T-helper 1 cell (primary cell): Measurements from ENCODE around the gene PKMYT1.
"Not testable (repeated sequence)": the region's sequence is repeated elsewhere in the genome, so short reads cannot be mapped to it uniquely, and the experiment has no call there.

Experiments used
- DNase-seq, 5 donors: peaks; one replicate each; pipeline ENCODE4 v3.0.0-alpha.2; 2012 to 2020

PKMYT1 gene

DNA sequence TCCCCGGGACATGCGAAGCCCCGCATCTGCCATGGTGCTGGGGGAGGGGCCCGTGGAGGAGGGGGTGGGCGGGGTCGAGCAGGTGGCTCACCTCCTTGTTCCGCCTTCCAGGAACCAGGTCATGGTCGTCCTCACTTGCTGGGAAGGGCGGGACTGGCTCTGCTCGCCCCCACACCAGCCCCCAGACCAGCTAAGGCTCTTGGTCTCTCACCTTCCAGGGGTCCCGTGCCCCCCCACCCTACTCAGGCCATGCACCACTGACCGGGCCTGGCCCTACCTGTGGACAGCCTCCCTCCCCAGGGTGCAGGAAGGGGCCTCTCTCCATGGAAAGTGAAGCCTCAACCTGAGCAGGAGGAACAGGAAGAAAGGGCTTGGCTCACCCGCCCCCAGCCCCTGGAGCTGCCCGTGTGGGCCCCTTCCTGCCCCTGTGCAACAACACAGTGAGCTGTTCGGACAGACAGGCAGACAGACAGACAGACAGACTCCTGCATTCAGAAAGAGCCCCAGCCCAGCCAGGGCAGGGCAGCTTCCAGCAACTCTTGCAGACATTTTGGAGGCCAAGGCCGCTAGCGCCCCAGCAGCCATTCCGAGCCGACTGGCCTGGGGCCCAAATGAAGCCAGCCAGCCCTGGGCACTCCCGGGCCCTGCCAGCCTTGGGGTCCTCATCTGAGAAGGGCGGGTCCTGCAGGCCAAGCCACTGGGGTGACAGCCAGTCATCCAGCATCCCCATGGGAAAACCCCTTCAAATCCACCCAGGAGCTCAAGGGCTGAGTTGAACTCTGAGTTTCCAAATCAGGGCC, 24.3 kb downstream of the PKMYT1 start:
- DNase-seq: no peak

DNA sequence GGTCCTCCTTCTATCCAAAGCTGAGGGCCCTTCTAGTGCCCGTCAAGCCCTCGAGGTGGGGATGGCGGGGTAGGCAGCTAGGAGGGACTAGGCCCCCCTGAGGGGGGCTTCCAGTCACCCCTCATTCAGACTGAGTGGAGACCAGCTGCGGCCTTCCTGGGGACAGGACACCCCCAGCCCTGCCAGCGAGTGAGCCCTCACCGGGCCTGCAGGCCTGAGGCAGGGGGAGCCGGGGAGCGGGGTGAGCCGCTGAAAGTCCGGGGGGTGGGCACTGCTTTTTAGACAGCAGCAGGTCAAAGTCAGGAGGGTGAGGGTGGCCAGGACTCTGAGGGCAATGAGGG, 24.8 kb downstream of the PKMYT1 start:
- DNase-seq: no peak

DNA sequence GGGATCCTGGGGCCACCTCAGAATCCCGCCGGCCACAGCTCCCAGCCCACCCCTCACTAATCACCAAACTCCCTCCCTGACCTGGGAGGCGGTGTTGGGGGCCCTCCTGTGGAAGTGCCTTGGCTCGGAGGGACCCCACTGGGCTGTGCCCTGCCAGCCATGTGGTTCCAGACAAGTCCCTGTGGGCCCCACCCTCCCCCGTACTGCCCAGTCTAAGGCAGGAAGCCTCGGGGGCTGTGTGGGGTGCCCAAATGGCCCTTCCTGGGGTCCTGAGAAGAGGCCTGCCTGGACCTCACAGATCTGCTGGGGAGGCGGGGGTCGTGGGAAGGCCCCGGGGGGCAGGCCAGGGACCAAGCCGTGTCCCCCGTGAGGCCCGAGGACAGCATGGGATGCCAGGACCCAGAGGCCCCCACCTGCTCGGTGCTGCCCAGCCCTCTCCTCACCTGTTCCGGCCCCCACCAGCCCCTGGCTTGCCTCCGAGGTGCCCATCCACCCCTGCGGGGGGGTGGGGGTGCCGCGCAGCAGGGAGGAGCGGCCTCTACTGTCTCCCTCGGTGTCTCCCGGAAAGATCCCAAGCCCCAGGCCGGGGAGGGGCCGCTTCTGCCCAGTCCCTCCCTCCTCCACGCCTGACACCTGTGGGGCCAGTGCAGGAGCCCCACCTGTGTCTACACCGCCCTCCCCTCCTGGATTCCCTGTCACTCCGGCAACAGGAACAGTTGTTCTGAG, 25.4 kb downstream of the PKMYT1 start:
- DNase-seq: no peak

DNA sequence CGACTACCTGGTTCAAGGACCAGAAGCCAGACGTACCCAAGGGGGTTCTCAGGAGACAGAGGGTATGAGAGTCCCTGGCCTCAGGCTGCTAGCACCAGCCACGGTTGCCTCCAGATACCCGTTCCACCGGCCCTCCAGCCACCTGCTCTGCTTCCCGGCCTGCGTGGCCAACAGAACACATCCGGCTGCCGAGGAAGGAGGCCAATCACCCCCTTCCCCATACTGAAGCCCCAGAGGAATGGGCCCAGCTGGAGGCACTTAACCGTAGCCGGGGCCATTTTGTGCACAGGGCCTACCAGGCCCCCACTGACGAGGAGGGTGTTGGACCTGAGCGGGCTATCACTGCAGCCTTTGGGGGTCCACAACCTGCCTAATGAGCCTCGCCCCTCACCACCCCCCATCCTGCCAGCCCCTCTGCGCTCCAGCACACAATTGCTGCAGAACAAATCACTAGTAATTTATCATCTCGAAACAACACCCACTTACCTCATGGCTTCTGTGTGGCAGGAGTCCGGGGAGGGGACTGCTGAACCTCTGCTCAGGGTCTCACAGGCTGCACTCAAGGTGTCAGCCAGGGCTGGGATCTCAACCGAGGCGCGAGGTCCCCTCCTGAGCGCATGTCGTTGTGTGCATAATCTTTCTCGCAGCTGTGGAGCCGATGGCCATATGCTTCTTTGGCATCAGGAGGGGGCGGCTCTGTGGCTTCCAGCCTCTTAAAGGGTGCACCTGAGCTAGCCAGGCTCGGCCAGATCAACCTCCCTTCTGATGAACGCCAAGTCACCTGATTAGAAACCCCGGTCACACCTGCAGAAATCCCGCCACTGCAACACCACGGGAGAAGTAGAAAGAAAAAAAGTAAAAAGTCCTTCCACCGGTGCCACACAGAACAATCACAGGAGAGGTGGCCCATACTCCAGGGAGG, 26.3 kb downstream of the PKMYT1 start:
- DNase-seq: no peak

DNA sequence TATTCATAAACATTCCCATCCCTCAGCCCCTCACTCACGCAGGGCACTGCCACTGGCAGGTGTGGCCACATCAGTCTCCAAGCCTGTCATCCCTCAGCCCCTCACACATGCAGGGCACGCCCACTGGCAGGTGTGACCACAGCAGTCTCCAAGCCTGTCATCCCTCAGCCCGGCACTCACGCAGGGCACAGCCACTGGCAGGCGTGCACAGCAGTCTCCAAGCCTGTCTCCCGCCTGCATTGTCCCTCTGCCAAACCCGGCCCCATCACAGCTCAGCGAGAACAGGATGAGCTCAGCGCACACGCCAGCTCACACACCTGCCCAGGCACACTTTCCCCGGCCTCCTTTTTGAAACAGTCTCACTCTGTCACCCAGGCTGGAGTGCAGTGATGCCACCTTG, 27.6 kb downstream of the PKMYT1 start:
- no peak for DNase-seq

DNA sequence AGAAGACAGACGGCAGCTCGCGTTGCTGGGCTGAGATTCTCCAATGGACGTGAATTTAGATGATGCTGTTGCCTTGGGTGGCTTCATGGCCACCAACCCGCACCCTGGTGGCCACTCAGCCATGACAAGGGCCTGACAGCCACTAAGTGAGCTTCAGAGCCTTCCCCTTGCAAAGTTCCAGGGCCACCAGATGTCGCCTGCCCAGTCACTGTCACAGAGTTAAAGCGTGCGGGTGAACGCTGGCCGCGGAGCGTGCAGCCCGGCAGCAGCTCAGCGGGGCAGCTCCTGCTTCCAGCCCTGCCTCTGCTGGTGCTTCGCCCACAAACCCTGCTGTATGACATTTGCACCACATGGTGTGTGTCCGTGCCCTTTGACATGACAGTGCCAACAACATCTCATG, 29.5 kb downstream of the PKMYT1 start:
- no peak for DNase-seq

DNA sequence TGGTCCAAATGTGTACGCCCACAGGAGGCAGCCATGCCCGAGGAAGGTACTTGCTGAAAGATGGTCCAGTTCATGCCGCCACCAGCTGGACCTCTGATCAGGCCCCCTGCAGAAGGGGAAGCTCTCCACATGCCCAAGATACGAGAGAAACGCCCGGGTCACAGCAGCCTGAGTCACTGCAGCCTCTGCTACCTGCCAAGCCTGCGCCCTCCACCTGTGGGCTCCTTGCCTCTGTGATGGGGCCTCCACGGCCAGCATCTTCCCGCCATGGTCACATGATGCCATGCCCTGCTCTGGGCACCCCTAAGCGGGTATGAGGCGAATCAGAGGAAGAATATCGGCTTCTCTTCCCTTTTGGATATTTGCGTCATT, 29.9 kb downstream of the PKMYT1 start:
- no peak for DNase-seq

DNA sequence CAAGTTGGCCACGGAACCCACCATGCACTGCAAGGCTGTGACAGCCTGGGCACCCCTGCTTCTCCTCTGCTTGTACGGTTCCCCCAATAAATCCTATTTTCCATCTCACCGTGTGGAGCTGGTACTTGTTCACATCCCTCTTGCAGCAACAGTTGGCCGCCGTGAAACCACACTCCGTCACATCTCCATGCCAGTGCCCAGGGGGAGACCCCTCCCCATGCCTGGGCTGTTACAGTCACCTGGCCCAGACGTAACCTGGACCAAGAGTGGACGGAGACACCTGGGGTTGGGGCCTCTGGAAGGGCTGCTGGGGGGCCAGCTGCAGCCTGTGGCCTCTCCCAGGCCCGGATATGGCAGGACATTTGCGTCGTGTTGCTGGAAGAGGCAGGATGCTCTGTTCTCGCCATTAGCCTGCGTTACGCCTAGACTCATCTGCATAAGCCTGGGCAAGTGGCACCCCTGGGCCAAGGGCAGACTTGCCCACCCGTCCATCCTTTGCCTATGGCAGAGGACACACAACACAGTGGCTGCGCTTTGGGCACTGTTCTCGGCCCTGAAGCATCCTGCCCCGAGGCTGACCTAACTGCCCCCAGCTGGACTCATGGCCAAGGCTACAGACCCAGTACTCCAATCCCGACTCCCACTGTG, 30.4 kb downstream of the PKMYT1 start:
- no peak for DNase-seq

DNA sequence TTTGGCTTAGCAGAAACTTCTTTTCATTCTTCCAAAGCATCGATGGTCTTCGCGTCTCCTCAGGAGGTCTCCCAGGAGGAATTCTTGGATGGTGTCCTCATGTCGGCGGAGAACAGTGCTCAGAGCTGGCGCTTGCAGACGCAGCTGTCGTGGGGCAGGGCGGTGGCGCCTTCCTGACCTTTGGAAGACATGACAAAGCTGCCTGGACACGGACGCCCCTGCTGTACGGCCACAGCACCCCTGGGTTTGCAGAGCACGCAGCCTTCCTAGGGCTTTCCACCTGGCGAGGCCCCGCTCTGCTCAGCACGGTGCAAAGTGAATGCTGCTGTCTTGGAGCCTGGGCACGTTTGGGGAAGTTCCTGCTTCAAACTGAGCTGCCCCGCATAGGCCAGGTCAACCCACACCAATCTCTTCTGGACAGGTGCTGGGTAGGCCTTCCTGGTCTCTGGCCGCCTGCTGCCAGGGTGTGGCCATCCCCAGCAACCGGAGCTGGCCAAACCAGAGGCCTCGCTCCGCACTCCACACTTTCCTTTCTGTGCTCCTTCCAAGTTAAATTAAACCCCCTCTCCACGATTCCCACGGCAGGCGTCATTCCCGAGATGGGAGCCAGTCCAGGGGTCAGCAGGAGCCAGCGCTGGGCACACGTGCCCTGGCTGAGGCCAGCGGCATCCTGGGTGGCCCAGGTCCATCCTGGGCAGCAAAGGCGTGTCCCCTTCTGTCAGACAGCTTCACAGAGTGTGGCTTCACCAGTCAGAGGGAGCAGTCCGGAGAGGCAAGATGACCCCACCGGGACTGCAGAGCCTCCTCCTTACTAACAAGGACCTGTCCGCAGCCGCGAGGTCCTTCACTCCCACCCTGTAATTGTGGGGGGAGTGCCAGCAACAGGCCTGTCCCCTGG, 31.2 kb downstream of the PKMYT1 start:
- DNase-seq: no peak

DNA sequence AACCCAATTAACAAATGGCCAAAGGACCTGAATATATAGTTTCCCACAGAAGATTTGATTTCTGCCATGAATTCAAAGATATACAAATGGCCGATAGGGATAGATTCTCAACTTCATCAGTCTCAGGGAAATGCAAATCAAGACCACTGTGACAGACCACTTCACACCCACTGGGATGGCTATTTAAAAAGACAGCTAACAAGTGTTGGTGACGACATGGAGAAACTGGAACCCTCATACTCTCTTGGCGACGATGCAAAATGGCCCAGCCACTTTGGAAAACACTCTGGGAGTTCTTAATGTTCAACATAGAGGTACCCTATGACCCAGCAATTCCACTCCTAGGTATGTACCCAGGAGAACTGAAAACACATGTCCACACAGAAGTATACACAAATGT, 33.6 kb downstream of the PKMYT1 start:
- DNase-seq: no peak

DNA sequence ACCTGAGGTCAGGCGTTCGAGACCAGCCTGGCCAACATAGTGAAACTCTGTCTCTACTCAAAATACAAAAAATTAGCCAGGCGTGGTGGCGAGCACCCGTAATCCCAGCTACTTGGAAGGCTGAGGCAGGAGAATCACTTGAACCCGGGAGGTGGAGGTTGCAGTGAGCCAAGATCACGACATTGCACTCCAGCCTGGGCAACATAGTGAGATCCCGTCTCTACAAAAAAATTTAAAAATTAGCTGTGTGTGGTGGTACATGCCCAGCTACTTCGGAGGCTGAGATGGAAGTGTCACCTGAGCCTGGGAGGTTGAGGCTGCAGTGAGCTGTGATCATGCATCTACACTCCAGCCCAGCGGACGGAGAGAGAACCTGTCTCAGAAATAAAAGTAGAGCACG, 36.5 kb downstream of the PKMYT1 start:
- not testable (repeated sequence) for DNase-seq

DNA sequence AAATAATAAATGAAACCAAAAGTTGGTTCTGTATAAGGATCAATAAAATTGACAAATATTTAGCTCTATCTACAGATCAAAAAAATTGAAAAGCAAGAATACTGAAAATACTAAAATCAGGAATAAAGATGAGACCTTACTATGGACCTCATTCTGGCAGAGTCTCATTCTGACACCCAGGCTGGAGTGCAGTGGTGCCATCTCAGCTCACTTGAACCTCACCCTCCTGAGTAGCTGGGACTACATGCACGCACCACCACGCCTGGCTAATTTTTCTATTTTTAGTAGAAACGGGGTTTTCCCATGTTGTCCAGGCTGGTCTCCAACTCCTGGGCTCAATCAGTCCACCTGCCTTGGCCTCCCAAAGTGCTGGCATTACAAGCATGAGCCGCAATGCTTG, 38.2 kb downstream of the PKMYT1 start:
- DNase-seq: no peak

DNA sequence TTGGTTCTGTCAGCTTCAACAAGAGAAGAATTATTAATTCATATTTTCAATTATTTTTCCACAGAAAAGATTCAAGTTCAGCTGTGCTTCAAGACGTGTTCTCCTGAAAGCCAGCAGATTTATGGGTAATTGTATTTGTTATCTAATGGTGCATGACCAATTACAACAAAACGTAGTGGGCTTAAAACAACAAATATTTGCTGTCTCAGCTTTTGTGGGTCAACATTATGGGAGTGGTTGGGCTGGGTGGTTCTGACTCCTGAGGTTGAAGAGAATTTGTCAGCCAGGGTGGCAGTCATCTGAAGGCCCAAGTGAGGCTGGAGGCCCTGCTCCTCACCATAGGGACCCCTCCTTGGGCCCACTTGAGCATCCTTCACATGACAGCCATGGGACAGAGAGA, 40.3 kb downstream of the PKMYT1 start:
- no peak for DNase-seq

DNA sequence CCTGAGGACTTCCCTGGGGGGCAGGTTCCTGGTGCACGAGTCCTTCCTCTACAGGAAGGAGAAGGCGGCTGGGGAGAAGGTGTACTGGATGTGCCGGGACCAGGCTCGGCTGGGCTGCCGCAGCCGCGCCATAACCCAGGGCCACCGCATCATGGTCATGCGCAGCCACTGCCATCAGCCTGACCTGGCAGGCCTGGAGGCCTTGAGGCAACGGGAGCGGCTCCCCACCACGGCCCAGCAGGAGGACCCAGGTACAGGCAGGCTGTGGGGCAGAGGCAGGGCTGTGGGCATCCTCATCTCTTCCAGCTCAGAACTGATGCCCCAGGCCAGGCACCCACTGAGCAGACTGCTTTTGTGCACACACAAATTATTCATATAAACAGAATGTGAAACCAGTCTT, 42.0 kb downstream of the PKMYT1 start:
- no peak for DNase-seq

DNA sequence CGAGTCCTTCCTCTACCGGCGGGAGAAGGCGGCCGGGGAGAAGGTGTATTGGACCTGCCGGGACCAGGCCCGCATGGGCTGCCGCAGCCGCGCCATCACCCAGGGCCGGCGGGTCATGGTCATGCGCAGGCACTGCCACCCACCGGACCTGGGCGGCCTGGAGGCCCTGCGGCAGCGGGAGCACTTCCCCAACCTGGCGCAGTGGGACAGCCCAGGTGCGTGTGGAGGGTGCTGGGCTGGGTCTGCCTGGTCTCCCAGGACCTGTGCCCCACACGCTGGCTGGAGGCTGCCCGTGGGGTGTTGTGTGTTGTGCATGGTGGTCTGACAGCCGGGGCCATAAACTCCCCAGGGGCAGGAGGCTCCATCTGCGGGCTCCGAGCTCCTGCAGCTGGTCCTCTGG, 43.1 kb downstream of the PKMYT1 start:
- DNase-seq: no peak

DNA sequence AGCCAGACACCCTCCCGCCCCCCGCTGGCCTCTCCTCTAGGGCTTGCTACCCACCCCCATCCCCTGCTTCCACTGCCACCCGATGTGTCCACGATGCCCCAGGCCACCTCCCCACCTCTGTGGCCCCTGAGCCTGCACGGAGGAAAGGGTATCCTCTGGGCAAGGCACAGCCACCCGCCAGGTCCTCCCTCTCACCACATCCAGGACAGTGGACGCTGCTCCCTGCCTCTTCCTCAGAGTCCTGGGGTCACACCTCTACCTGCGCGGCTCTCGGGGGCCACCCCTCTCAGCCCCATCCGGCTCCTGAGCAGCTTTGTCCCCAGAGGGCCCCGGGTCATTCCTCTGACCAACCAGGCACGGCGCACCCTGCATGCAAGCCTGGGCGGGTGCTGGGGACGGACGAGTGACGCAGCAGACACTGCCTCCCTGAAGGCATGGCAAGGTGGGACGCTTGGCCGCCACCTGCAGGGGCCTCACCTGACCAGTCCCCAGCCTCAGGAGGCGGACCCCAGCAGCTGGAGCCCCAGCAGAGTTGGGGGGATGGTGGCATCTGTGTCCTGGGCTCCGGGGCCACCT, 43.7 kb downstream of the PKMYT1 start:
- no peak for DNase-seq

DNA sequence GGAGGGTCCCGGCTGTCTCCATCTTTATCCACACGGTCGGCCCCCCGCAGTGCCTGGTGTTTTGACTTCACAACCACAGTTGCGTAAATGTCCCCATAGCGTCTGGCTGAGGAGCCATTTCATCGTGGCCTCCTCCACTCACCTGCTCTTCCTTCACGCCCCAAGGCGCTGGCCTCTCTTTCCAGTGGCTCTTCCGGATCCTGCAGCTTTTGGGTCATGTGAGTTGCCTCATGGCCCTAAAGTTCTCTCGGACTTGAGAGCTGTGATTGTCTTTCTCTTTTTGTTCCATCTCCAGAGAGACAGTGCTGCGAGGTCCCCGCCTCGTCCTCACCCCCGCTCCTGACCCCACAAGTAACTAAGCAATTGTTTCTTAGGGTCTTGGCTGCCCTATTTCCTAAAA, 45.8 kb downstream of the PKMYT1 start:
- DNase-seq: no peak

DNA sequence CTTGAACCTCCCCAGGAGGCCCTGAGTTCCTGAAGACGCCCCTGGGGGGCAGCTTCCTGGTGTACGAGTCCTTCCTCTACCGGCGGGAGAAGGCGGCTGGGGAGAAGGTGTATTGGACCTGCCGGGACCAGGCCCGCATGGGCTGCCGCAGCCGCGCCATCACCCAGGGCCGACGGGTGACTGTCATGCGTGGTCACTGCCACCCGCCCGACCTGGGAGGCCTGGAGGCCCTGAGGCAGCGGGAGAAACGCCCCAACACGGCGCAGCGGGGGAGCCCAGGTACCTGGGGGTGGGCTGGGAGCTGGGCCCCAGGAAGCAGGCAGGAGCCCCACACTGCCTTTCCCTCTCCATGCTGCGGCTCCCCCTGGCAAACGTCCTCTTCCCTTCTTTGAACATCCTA, 46.5 kb downstream of the PKMYT1 start:
- no peak for DNase-seq

DNA sequence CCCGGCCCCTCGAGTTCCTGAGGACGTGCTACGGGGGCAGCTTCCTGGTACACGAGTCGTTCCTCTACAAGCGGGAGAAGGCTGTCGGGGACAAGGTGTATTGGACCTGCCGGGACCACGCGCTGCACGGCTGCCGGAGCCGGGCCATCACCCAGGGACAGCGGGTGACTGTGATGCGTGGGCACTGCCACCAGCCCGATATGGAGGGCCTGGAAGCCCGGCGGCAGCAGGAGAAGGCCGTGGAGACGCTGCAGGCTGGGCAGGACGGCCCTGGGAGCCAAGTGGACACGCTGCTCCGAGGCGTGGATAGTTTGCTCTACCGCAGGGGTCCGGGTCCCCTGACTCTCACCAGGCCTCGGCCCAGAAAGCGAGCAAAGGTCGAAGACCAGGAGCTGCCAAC, 47.1 kb downstream of the PKMYT1 start:
- DNase-seq: no peak

DNA sequence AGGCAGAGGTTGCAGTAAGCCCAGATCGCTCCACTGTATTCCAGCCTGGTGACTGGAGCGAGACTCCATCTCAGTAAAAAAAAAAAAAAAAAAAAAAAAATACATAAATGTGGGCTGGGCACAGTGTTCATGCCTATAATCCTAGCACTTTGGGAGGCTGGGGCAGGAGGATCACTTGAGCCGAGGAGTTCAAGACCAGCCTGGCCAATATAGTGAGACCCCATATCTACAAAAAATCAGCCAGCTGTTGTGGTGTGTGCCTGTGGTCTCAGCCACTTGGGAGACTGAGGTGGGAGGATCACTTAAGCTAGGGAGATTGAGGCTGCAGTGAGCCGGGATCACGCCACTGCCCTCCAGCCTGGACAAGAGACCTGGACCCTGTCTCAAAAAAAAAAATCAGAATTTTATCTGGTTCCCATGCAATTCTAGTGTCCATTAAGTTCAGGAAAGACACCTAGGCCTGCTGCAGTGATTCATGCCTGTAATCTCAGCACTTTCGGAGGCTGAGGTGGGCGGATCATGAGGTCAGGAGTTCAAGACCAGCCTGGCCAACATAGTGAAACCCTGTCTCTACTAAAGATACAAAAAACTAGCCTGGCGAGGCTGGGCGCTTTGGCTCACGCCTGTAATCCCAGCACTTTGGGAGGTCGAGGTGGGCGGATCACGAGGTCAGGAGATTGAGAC, 48.9 kb downstream of the PKMYT1 start:
- not testable (repeated sequence) for DNase-seq

DNA sequence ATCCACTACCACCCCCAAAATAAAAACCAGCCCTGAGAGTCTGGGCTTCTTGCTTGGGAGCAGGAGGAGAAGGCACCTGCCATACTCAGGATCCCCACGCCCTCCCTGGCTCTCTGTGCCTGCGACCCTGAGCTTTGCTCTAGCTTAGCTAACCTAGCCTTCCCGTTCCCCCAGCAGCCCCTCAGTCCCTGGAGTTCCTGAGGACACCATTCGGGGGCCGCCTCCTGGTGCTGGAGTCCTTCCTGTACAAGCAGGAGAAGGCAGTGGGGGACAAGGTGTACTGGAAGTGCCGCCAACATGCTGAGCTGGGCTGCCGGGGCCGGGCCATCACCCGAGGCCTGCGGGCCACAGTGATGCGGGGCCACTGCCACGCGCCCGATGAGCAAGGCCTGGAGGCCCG, 50.0 kb downstream of the PKMYT1 start:
- DNase-seq: no peak
